B cell (primary cell): ENCODE results near the gene CES1. TPM values are rescaled to one million over a fixed set of nuclear protein-coding genes. Genes with fewer than 3 reads are reported as not detected.
"Not testable (repeated sequence)": the region's sequence is repeated elsewhere in the genome, so short reads cannot be mapped to it uniquely, and the experiment has no call there.

Experiments used
- ATAC-seq: fragments of 200-7000 bp; cut with Tn5 transposase; one replicate; pipeline ENCODE4 v1.10.0; 2021; ENCODE audit warnings: low read depth, mild to moderate bottlenecking, moderate number of reproducible peaks, moderate library complexity
- CTCF ChIA-PET: fragments of 350-600 bp; sonication (Branson Sonifier 250); formaldehyde crosslinking; loops from one replicate; lab custom pipeline; 2021; ENCODE audit warnings: antibody characterized with exemption, inconsistent platforms; lab: Charles Lee
- POLR2A ChIA-PET: fragments of 350-600 bp; sonication (Branson Sonifier 250); formaldehyde crosslinking; loops from one replicate; lab custom pipeline; 2021; ENCODE audit warnings: antibody characterized with exemption; lab: Charles Lee
- DNase-seq: peaks from one replicate; pipeline ENCODE4 v3.0.0; 2013
- H2AFZ ChIP-seq: 2 replicates; pipeline ENCODE4 v1.6.1; 2012; ENCODE audit warnings: mild to moderate bottlenecking, low read depth, low read length; ENCODE audit not compliant: insufficient read depth, poor library complexity, severe bottlenecking
- H3K27ac ChIP-seq, 2 donors: 1 replicate in 1 of 2; 2 replicates in 1 of 2; pipeline ENCODE4 v1.5.1; 2012 to 2013; ENCODE audit warnings: low read length in 2 of 2, mild to moderate bottlenecking in 2 of 2, moderate library complexity in 1 of 2
- H3K27me3 ChIP-seq, 4 experiments: fragments of 200-600 bp in 1 of 4; sonication (generic) in 1 of 4; replicated peaks in 1 of 4; 1 replicate in 2 of 4; 2 replicates in 2 of 4; pipeline versions ENCODE4 v1.6.1 to v1.7.0; 2013 to 2016; ENCODE audit warnings: low read length in 3 of 4, mild to moderate bottlenecking in 2 of 4, mixed read lengths in 1 of 4, moderate library complexity in 1 of 4; ENCODE audit not compliant: insufficient read depth in 4 of 4, control insufficient read depth in 3 of 4; ENCODE audit errors: control extremely low read depth in 1 of 4
- H3K36me3 ChIP-seq, 2 experiments: replicated peaks in 1 of 2; 1 replicate in 1 of 2; 2 replicates in 1 of 2; pipeline versions ENCODE4 v1.6.1 to v1.7.1; 2013; ENCODE audit warnings: low read length in 1 of 2; ENCODE audit not compliant: insufficient read depth in 2 of 2, control insufficient read depth in 1 of 2; ENCODE audit errors: control extremely low read depth in 1 of 2, extremely low read depth in 1 of 2
- H3K4me1 ChIP-seq, 2 donors: fragments of 200-600 bp in 1 of 2; sonication (generic) in 1 of 2; 1 replicate in 1 of 2; 2 replicates in 1 of 2; pipeline versions ENCODE4 v1.5.1 to v1.6.1; 2013 to 2017; ENCODE audit warnings: low read length in 2 of 2; ENCODE audit not compliant: control insufficient read depth in 2 of 2, insufficient read depth in 2 of 2
- H3K4me2 ChIP-seq: replicated peaks from 2 replicates; pipeline ENCODE3; 2012; ENCODE audit warnings: mild to moderate bottlenecking, low read depth, low read length; ENCODE audit not compliant: poor library complexity, severe bottlenecking
- H3K4me3 ChIP-seq, 5 experiments: fragments of 200-600 bp in 1 of 5; sonication (generic) in 1 of 5; 1 replicate in 3 of 5; 2 replicates in 2 of 5; pipeline versions ENCODE4 v1.5.1 to v1.7.0; 2011 to 2016; ENCODE audit warnings: low read length in 4 of 5, mild to moderate bottlenecking in 4 of 5, low read depth in 2 of 5, control low read depth in 1 of 5, moderate library complexity in 1 of 5; ENCODE audit not compliant: insufficient read depth in 1 of 5; ENCODE audit errors: control extremely low read depth in 1 of 5, extremely low read depth in 1 of 5
- H3K79me2 ChIP-seq: fragments of 200-600 bp; sonication (generic); one replicate; pipeline ENCODE4 v1.6.0; 2016; ENCODE audit warnings: low read length; ENCODE audit not compliant: control insufficient read depth, insufficient read depth
- H3K9ac ChIP-seq: fragments of 200-600 bp; sonication (generic); 2 replicates; pipeline ENCODE4 v1.6.1; 2017; ENCODE audit warnings: mild to moderate bottlenecking, low read length, moderate library complexity
- H3K9me3 ChIP-seq, 3 donors: one replicate each; pipeline versions ENCODE4 v1.6.1 to v1.7.1; 2013; ENCODE audit warnings: low read length in 2 of 3; ENCODE audit not compliant: control insufficient read depth in 2 of 3, insufficient read depth in 1 of 3; ENCODE audit errors: control extremely low read depth in 1 of 3
- H4K20me1 ChIP-seq: 2 replicates; pipeline ENCODE4 v1.6.0; 2012; ENCODE audit warnings: mild to moderate bottlenecking, low read length; ENCODE audit not compliant: insufficient read depth, control insufficient read depth, poor library complexity, severe bottlenecking
- H3K27ac Mint-ChIP-seq: one replicate; pipeline ENCODE4 v1.8.0; 2021; ENCODE audit warnings: mixed read lengths
- H3K27me3 Mint-ChIP-seq: one replicate; pipeline ENCODE4 v1.8.0; 2021; ENCODE audit warnings: mixed read lengths
- H3K4me1 Mint-ChIP-seq: one replicate; pipeline ENCODE4 v1.8.0; 2021; ENCODE audit warnings: mixed read lengths
- H3K4me3 Mint-ChIP-seq: one replicate; pipeline ENCODE4 v1.8.0; 2021; ENCODE audit warnings: mixed read lengths
- H3K9me3 Mint-ChIP-seq: one replicate; pipeline ENCODE4 v1.8.0; 2022; ENCODE audit warnings: mixed read lengths; ENCODE audit not compliant: insufficient read depth
- WGBS: methylation state at CpG from one replicate; pipeline ENCODE4 v1.1.5; 2013; ENCODE audit warnings: missing lambda C conversion rate; ENCODE audit not compliant: insufficient coverage; 5-methylcytosine and 5-hydroxymethylcytosine counted together
- intact Hi-C: fragments of 100-400 bp; cut with micrococcal nuclease; formaldehyde crosslinking; loops from one replicate; pipeline ENCODE4 v1.10.0; 2022
- polyA plus RNA-seq: library from polyadenylated mRNA; depleted of rRNA; stranded (reverse); fragments of >200 nt; gene quantifications from 2 replicates; pipeline ENCODE4 v1.2.3, GENCODE V29; 2012
- total RNA-seq, 2 donors: library from RNA; stranded (reverse); fragments of 120-200 nt in 1 of 2; gene quantifications; 1 replicate in 1 of 2; 2 replicates in 1 of 2; pipeline versions ENCODE4 v1.2.3 to v1.2.4, GENCODE V29; 2013 to 2022

The CES1 gene
- total and polyA plus RNA-seq, 2 donors (not counting 1 experiment from before 2014, with no cell fraction given): 0.37 to 1.2 TPM

- H3K4me3 ChIP-seq, H3K36me3 ChIP-seq, H3K9me3 Mint-ChIP-seq, H3K27me3 ChIP-seq, DNase-seq, H2AFZ ChIP-seq, H3K4me3 Mint-ChIP-seq, H3K9me3 ChIP-seq, H4K20me1 ChIP-seq, H3K4me2 ChIP-seq, ATAC-seq, H3K27ac Mint-ChIP-seq, H3K79me2 ChIP-seq, H3K9ac ChIP-seq, H3K4me1 ChIP-seq, H3K27ac ChIP-seq, CTCF ChIA-PET, H3K4me1 Mint-ChIP-seq, POLR2A ChIA-PET, intact Hi-C loops, H3K27me3 Mint-ChIP-seq: not testable (repeated sequence)
- no CpG with 5 or more reads among the region's 8 CpGs for WGBS
These were observed 29.2 kb downstream of the CES1 start for GRCh38 chr16:55803681-55804080.

DNA sequence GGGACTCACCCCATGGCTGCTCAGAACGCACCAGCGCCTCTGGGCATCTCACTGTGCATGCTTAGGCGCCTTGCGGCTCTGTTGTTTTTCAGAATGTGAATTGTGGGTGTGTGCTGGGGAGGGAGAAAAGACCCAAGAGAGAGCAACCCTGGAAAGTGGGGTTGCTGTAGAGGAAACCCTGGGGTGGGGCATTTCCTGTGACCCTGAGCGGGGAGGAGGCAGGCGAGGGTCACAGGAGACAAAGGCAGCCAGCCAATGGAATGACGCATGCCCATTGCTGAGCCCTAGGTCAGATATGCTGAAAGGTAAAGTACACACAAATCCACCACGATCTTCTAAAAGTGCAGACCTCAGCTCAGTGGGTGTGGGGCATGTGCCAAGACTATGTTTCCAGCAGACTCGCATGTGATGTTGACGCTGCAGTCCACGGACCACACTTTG lies 39.9 kb downstream of the CES1 start:
- POLR2A ChIA-PET, H3K36me3 ChIP-seq, H3K4me1 ChIP-seq, H3K4me3 Mint-ChIP-seq, H3K79me2 ChIP-seq, intact Hi-C loops, H3K27ac Mint-ChIP-seq, H4K20me1 ChIP-seq, H3K4me2 ChIP-seq, H3K4me1 Mint-ChIP-seq, ATAC-seq, H3K4me3 ChIP-seq, H3K27ac ChIP-seq, H2AFZ ChIP-seq, H3K27me3 Mint-ChIP-seq, DNase-seq, CTCF ChIA-PET, H3K27me3 ChIP-seq, H3K9me3 ChIP-seq, H3K9ac ChIP-seq, H3K9me3 Mint-ChIP-seq: not testable (repeated sequence)
- WGBS: no CpG with 5 or more reads among the region's 11 CpGs

GRCh38 chr16:55791512-55791911 lies 41.4 kb downstream of the CES1 start:
- H3K4me3 Mint-ChIP-seq, H3K4me3 ChIP-seq, ATAC-seq, H3K79me2 ChIP-seq, H3K27ac ChIP-seq, H3K9ac ChIP-seq, H3K27me3 ChIP-seq, DNase-seq, H3K4me1 Mint-ChIP-seq, CTCF ChIA-PET, H3K27me3 Mint-ChIP-seq, H4K20me1 ChIP-seq, H3K9me3 Mint-ChIP-seq, intact Hi-C loops, POLR2A ChIA-PET, H2AFZ ChIP-seq, H3K27ac Mint-ChIP-seq, H3K4me2 ChIP-seq, H3K9me3 ChIP-seq, H3K4me1 ChIP-seq, H3K36me3 ChIP-seq: not testable (repeated sequence)
- no CpG with 5 or more reads among the region's 6 CpGs for WGBS

- DNase-seq, H3K4me3 Mint-ChIP-seq, intact Hi-C loops, H3K9me3 Mint-ChIP-seq, H3K4me3 ChIP-seq, H3K27me3 ChIP-seq, H3K36me3 ChIP-seq, CTCF ChIA-PET, H3K27ac Mint-ChIP-seq, H4K20me1 ChIP-seq, H2AFZ ChIP-seq, H3K79me2 ChIP-seq, H3K4me2 ChIP-seq, H3K4me1 ChIP-seq, ATAC-seq, H3K4me1 Mint-ChIP-seq, H3K27me3 Mint-ChIP-seq, POLR2A ChIA-PET, H3K9me3 ChIP-seq, H3K27ac ChIP-seq, H3K9ac ChIP-seq: not testable (repeated sequence)
- 94% methylated on average over 2 of the region's 7 CpGs for WGBS
These were observed 42.7 kb downstream of the CES1 start for GRCh38 chr16:55790240-55790639.
